ENCODE measurements around the gene ATXN7L1.

ATXN7L1 gene

GRCh38 chr7:105788356-105788755, 88.0 kb downstream of the ATXN7L1 start:
- Histone ChIP-seq H3K9ac (no peak overlapping the region), H3K4me2 (ENCODE audit: low read length) (no peak overlapping the region), H3K27me3 (ENCODE audit: control insufficient read depth, insufficient read depth, low read length) (no peaks in the 10 kb centered on the region), H3K4me3 (ENCODE audit: low read depth, low read length) (no peak overlapping the region), H3K36me3 (ENCODE audit: control insufficient read depth, insufficient read depth, low read length) (no peaks in the 10 kb centered on the region), H3K4me1 (no peaks in the 10 kb centered on the region), H3K79me2 (no peaks in the 10 kb centered on the region), H3K27ac (no peak overlapping the region), H3K9me3 (ENCODE audit: control insufficient read depth, low read length) (no peaks in the 10 kb centered on the region), H2AFZ (no peak overlapping the region)
- TF ChIP-seq CTCF (IDR thresholded peaks at IDR 0.05) = no peak

- no peak overlapping the region for H3K9ac ChIP-seq
- H3K9me3 ChIP-seq (ENCODE audit: control insufficient read depth, low read length) = no peaks in the 10 kb centered on the region
- H3K4me2 ChIP-seq (ENCODE audit: low read length) = no peak overlapping the region
- TF ChIP-seq CTCF (IDR thresholded peaks at IDR 0.05) = no peak
- no peaks in the 10 kb centered on the region for H3K36me3 ChIP-seq (ENCODE audit: control insufficient read depth, insufficient read depth, low read length)
- H3K27ac ChIP-seq = no peak overlapping the region
- no peaks in the 10 kb centered on the region for H3K27me3 ChIP-seq (ENCODE audit: control insufficient read depth, insufficient read depth, low read length)
- H2AFZ ChIP-seq = no peak overlapping the region
- no peak overlapping the region for H3K4me3 ChIP-seq (ENCODE audit: low read depth, low read length)
- no peaks in the 10 kb centered on the region for H3K79me2 ChIP-seq
- H3K4me1 ChIP-seq = no peaks in the 10 kb centered on the region
These were observed 88.6 kb downstream of the ATXN7L1 start for GRCh38 chr7:105787793-105788192.

- no peak overlapping the region for H3K27ac ChIP-seq
- H3K4me3 ChIP-seq (ENCODE audit: low read depth, low read length) = no peak overlapping the region
- H3K9me3 ChIP-seq (ENCODE audit: control insufficient read depth, low read length) = no peaks in the 10 kb centered on the region
- H3K9ac ChIP-seq = no peak overlapping the region
- H3K36me3 ChIP-seq (ENCODE audit: control insufficient read depth, insufficient read depth, low read length) = no peaks in the 10 kb centered on the region
- H3K79me2 ChIP-seq = no peaks in the 10 kb centered on the region
- H3K4me1 ChIP-seq = no peaks in the 10 kb centered on the region
- TF ChIP-seq CTCF (IDR thresholded peaks at IDR 0.05) = no peak
- H3K4me2 ChIP-seq (ENCODE audit: low read length) = no peak overlapping the region
- H2AFZ ChIP-seq = no peak overlapping the region
- H3K27me3 ChIP-seq (ENCODE audit: control insufficient read depth, insufficient read depth, low read length) = no peaks in the 10 kb centered on the region
These were observed 89.6 kb downstream of the ATXN7L1 start for GRCh38 chr7:105786520-105787470.

GRCh38 chr7:105782391-105783042, 93.9 kb downstream of the ATXN7L1 start:
- no peak overlapping the region for H2AFZ ChIP-seq
- H3K4me1 ChIP-seq = no peaks in the 10 kb centered on the region
- H3K9ac ChIP-seq = no peak overlapping the region
- no peaks in the 10 kb centered on the region for H3K36me3 ChIP-seq (ENCODE audit: control insufficient read depth, insufficient read depth, low read length)
- H3K27me3 ChIP-seq (ENCODE audit: control insufficient read depth, insufficient read depth, low read length) = no peaks in the 10 kb centered on the region
- no peak overlapping the region for H3K4me2 ChIP-seq (ENCODE audit: low read length)
- no peaks in the 10 kb centered on the region for H3K79me2 ChIP-seq
- no peak overlapping the region for H3K4me3 ChIP-seq (ENCODE audit: low read depth, low read length)
- H3K9me3 ChIP-seq (ENCODE audit: control insufficient read depth, low read length) = no peaks in the 10 kb centered on the region
- no peak for TF ChIP-seq CTCF (IDR thresholded peaks at IDR 0.05)
- H3K27ac ChIP-seq = no peak overlapping the region
